NT2/D1 (cell line): ENCODE results near the gene DLG3.

Experiments used
- DNase-seq: peaks from one replicate; pipeline ENCODE4 v3.0.0-alpha.2; 2011; ENCODE audit warnings: low read depth, low spot score
- H3K27me3 ChIP-seq: 2 replicates; pipeline ENCODE4 v1.6.0; 2011; ENCODE audit warnings: mild to moderate bottlenecking; ENCODE audit not compliant: insufficient read length, insufficient read depth
- H3K36me3 ChIP-seq: 2 replicates; pipeline ENCODE4 v1.6.1; 2011; ENCODE audit warnings: mild to moderate bottlenecking, low read length, mixed read lengths; ENCODE audit not compliant: insufficient read depth, insufficient read length
- H3K4me1 ChIP-seq: 2 replicates; pipeline ENCODE4 v1.5.1; 2011; ENCODE audit not compliant: insufficient read depth, insufficient read length
- H3K4me3 ChIP-seq: 2 replicates; pipeline ENCODE4 v1.5.1; 2011; ENCODE audit warnings: low read depth; ENCODE audit not compliant: insufficient read length
- H3K9ac ChIP-seq: 2 replicates; pipeline ENCODE4 v1.6.0; 2011; ENCODE audit warnings: low read depth; ENCODE audit not compliant: insufficient read length
- H3K9me3 ChIP-seq: 2 replicates; pipeline ENCODE4 v1.5.1; 2011; ENCODE audit warnings: mild to moderate bottlenecking, low read length; ENCODE audit not compliant: insufficient read depth
- SUZ12 ChIP-seq: IDR thresholded peaks from 2 replicates; pipeline ENCODE4 v1.6.1; 2011; ENCODE audit not compliant: insufficient read length, insufficient read depth; ENCODE audit errors: extremely low read depth
- YY1 ChIP-seq: IDR thresholded peaks from 2 replicates; pipeline ENCODE4 v1.6.1; 2011; ENCODE audit not compliant: insufficient read length, insufficient read depth
- ZNF274 ChIP-seq: IDR thresholded peaks from 2 replicates; pipeline ENCODE4 v1.6.1; 2011; ENCODE audit warnings: mild to moderate bottlenecking, low read depth, low read length

DLG3 gene

GRCh38 chrX:70442224-70442623 is 2.4 kb upstream of the DLG3 start:
- H3K4me3 ChIP-seq: no peak overlapping the region
- H3K4me1 ChIP-seq: peaks cover 2% of the 10 kb centered on the region
- TF ChIP-seq YY1 (no peak), SUZ12 (no peak), ZNF274 (no peak)
- H3K9me3 ChIP-seq: no peaks in the 10 kb centered on the region
- peaks cover 48% of the 10 kb centered on the region for H3K27me3 ChIP-seq
- no peak for DNase-seq
- H3K9ac ChIP-seq: no peak overlapping the region
- H3K36me3 ChIP-seq: no peaks in the 10 kb centered on the region

GRCh38 chrX:70444946-70445656 is 466 bp downstream of the DLG3 start:
- H3K36me3 ChIP-seq: no peaks in the 10 kb centered on the region
- H3K9ac ChIP-seq: no peak overlapping the region
- peak overlapping the region; percentile 15 for H3K4me3 ChIP-seq
- H3K4me1 ChIP-seq: peaks cover 2% of the 10 kb centered on the region
- DNase-seq: no peak
- H3K9me3 ChIP-seq: no peaks in the 10 kb centered on the region
- H3K27me3 ChIP-seq: peaks cover 50% of the 10 kb centered on the region
- TF ChIP-seq ZNF274: no peak
- no peak for TF ChIP-seq SUZ12
- TF ChIP-seq YY1: no peak

GRCh38 chrX:70445951-70446350 is 1.3 kb downstream of the DLG3 start:
- Histone ChIP-seq H3K9me3 (no peaks in the 10 kb centered on the region), H3K9ac (no peak overlapping the region), H3K4me3 (no peak overlapping the region), H3K27me3 (peaks cover 50% of the 10 kb centered on the region), H3K36me3 (no peaks in the 10 kb centered on the region), H3K4me1 (peaks cover 2% of the 10 kb centered on the region)
- TF ChIP-seq SUZ12 (no peak), ZNF274 (no peak), YY1 (no peak)
- DNase-seq: no peak

GRCh38 chrX:70446380-70447350 is 2.0 kb downstream of the DLG3 start:
- no peak overlapping the region for H3K4me3 ChIP-seq
- no peaks in the 10 kb centered on the region for H3K9me3 ChIP-seq
- no peak for DNase-seq
- H3K4me1 ChIP-seq: peaks cover 2% of the 10 kb centered on the region
- H3K27me3 ChIP-seq: peaks cover 50% of the 10 kb centered on the region
- H3K9ac ChIP-seq: no peak overlapping the region
- TF ChIP-seq ZNF274: no peak
- TF ChIP-seq YY1: no peak
- TF ChIP-seq SUZ12: no peak
- no peaks in the 10 kb centered on the region for H3K36me3 ChIP-seq

- peaks cover 32% of the 10 kb centered on the region for H3K27me3 ChIP-seq
- H3K4me3 ChIP-seq: no peak overlapping the region
Observed at GRCh38 chrX:70449457-70449966, 4.9 kb downstream of the DLG3 start.

GRCh38 chrX:70452143-70452733 is 7.6 kb downstream of the DLG3 start:
- Histone ChIP-seq H3K4me3 (peak overlapping the region; percentile 59), H3K9me3 (no peaks in the 10 kb centered on the region), H3K27me3 (peaks cover 10% of the 10 kb centered on the region), H3K4me1 (peaks cover 8% of the 10 kb centered on the region), H3K9ac (peak overlapping the region; percentile 80), H3K36me3 (peaks cover 6% of the 10 kb centered on the region)
- DNase-seq: no peak
- TF ChIP-seq SUZ12: no peak
- no peak for TF ChIP-seq ZNF274
- TF ChIP-seq YY1: no peak

More at GRCh38 chrX:70449457-70449966, 4.9 kb downstream of the DLG3 start:
- H3K36me3 ChIP-seq: no peaks in the 10 kb centered on the region
- no peak overlapping the region for H3K9ac ChIP-seq
- H3K9me3 ChIP-seq: no peaks in the 10 kb centered on the region
- no peak for DNase-seq
- TF ChIP-seq YY1 (no peak), ZNF274 (no peak), SUZ12 (no peak)
- H3K4me1 ChIP-seq: peaks cover 8% of the 10 kb centered on the region
